Activated CD8-positive, alpha-beta memory T cell treated with anti-CD3 and anti-CD28 coated beads for 1 hour (primary cell): ENCODE data around the gene SYS1.

Source experiments
- DNase-seq, 2 donors: peaks; one replicate each; pipeline ENCODE4 v3.0.0-alpha.2; 2020; ENCODE audit warnings: low read depth in 1 of 2; ENCODE audit errors: extremely low read depth in 1 of 2

SYS1 gene

DNA sequence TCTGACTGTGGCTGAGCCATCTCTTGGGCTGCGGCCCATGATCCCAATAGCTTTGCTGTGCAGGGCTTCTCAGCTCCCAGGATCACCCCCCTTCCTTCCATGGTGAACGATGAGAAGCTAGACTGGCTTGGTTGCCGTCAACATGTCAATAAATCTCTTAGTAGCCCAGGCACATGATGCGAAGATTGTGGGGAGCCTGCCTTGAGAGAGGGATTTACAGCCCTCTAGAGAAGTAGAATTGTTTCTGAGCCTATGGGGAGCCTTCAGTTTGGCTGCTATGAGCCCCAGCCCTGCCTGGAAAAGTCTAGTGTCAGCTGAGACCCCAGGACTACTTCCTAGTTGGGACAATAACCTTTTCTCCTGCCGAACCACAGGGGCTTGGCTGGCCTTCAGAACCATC is 49.7 kb downstream of the SYS1 start:
- DNase-seq = no peak

DNA sequence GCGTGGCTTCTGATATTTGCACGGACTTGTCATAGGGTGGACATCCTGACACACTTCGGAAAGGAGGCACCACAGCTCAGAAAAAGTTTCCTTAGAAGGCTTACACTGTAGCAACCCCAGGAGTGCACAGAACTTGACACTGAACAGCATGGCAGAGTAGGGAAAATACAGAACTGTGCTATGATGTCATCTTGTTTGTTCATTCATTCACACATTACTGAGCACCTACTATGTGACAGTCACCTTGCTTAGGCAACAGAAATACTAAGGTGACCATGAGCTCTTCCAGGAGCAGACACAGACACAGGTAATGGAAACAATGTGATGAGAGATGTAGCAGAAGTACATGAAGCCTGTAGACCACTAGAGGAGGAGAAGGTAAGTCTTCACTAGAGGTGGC is 50.5 kb downstream of the SYS1 start:
- DNase-seq = no peak

DNA sequence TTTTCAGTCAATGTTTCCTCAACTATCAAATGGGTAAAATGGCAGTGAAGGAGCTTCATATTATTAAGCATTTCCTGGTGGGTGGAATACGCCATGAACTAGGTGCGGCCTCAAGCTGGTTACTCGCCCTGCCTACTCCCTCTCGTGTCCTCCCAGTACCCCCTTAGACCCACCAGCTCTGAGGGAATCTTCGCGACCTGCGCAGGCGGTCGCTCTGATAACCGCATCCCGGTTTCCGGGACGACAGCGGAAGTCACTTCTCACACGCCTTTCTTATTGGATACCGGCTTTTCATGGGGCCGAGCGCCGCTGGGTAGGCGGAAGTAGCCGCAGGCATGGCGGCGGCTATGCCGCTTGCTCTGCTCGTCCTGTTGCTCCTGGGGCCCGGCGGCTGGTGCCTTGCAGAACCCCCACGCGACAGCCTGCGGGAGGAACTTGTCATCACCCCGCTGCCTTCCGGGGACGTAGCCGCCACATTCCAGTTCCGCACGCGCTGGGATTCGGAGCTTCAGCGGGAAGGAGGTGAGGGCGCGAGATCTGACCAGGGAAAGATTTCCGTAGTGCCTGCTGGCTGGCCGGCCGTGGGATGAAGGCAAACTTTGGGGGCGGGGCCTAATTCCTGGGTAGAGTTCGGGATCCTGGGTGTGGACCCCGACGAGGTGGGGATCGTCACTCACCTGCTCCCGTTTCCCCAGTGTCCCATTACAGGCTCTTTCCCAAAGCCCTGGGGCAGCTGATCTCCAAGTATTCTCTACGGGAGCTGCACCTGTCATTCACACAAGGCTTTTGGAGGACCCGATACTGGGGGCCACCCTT is 53.1 kb downstream of the SYS1 start, which contains the start of gene PIGT:
TSS of gene PIGT (plus strand) at position 320 of the 816 bp plus-strand sequence. CDS start at position 336, 16 bp downstream.
- DNase-seq = peak; percentile 71 to 78

DNA sequence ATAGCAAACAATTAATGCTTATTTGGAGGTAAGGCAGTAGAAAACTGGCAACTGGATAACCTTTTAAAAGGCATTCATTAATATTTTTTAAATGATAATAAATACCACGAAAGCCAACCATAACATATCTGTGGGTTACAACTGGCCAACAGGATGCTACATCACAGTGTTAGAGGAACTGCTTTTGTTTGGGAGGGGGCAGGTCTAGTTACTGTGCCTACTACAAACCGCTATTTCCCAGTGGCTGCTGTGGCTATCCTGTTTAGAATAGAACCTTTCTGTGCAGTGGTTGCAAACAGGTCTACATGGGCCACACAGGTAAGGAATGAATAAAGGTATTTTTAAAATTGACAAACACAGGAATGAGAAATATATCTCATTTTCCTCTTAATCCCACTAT is 54.0 kb downstream of the SYS1 start:
- no peak for DNase-seq
